ENCODE results near the gene CRYBB1.

Gene CRYBB1

DNA sequence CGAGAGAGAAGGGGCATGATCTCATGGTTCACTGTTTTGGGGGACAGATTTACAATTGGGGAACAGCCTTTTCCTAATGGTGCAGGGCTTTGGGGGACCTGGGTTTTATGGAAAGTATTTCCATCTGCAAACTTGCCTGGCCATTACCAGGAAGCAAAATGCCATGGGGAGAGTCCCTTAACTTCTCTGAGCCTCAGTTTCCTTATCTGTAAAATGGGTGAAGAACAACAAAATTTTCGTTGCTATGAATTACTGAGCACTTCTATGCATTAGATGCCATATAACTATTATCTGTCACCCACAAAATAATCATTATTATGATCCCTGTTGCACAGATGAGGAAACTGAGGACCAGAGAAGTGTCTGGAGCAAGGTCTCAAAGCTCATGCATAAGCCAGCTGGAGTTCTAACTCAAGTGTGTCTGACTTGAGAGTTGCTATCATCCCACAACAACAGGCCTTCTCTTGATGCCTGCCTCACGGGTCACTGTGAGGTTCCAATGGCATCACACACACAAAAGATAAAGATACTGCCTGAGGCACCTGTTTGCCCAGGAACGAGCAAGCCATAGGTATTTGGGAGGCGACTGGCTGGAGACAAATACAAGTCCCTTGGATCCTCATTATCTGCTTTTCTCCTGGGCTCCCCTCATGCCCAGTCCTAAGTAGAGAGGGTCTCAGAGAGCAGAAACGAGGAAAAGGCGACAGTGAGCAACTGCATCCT, 43.7 kb downstream of the CRYBB1 start:
- no peak for DNase-seq

DNA sequence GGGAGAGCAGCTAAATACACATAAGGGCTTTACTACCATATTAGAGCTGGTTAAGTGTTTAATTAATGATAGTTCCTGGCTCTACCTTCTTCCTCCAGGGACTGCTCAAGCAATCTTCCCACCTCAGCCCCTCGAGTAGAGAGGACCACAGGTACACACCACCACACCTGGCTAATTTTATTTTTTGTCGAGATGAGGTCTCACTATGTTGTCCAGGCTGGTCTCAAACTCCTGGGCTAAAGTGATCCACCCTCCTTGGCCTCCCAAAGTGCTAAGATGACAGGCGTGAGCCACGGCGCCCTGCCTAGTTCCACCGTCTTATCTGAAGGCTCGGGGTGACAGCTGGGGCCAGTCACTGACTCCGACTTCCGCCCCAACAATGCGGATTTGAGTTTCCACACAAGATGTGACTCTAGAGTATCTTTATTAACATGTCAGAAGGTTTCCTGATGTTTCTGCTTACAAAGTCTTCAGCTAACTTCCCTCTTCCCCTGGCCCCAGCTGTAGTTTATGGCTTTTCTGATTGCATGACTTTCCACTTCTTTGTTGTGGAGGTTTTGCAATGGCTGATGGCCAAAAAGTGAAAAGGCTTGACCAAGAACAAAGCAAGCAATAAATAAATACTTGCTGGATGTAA, 44.7 kb downstream of the CRYBB1 start:
- no peak for DNase-seq

GRCh38 chr22:26570864-26571525, 46.8 kb downstream of the CRYBB1 start:
- no peak for DNase-seq

GRCh38 chr22:26570115-26570514, 47.7 kb downstream of the CRYBB1 start:
- no peak for DNase-seq

GRCh38 chr22:26568207-26568706, 49.6 kb downstream of the CRYBB1 start:
- no peak for DNase-seq

DNA sequence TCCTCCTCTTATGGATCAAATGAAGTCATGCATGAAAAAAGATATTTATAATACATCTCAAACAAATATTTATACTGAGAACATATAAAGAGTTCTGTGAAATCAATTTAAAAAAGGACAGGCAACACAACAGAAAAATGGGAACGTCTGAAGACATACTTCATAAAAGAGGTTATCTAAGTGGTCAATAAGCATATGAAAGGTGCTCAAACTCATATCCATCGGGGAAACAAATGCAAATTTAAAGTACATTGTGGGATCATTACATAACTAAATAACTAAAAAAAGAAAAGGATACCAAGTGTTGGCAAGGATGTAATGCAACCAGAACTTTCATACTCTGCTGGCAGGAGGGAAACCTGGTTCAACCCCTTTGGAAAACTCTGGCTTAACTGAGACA, 50.2 kb downstream of the CRYBB1 start:
- DNase-seq = peak in 1 of 6 experiments; percentile 0

DNA sequence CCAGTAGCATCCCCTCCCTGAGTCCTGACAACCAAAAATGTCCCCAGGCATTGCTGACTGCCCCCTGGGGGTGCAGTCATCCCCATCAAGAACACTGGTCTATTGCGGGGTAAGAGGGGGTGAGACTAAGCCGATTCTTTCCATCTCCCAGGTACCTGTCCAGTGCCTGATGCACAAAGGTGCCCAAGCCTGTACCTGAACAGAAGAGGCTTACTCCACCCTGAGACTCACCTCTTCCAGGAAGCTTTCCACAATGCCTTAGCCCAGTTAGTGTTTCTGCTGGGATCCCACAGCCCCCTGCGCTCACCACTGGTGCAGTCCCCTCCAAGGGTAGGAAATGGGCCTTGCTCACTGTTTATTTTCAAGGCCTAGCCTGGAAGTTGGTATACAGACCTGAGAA, 50.8 kb downstream of the CRYBB1 start:
- no peak for DNase-seq

DNA sequence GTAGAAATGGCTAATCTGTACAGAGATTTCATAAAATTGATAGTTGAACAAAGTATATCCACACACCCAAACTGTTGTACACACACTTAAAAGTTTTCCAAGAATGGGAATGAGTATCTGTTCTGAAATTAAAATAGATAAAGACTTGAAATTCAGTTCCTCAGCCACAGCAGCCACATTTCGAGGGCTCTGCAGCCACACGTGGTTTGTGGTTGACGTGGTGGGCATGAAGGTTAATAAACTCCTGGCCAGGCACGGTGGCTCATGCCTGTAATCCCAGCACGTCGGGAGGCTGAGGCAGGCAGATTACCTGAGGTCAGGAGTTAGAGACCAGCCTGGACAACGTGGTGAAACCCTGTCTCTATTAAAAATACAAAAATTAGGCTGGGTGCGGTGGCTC, 51.9 kb downstream of the CRYBB1 start:
- no peak for DNase-seq

DNA sequence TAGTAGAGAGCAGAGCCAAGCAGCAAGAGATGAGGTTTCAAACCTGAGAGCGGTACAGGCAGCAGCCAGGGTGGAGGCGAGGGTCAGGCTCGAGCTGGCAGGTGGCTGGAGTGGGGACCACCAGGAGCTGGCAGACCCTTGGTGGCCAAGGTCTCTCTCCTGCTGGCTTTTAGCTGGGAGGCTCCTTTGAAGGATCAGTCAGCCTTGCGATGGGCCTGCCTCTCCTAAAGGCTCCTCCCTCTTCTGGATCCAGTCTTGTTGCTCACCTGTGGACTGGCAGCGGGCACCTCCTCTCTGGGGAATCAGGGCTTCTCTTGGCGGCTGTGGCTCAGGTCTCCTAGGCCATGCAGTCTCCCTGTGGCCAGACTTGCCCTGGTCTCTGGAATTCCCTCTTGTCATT, 52.6 kb downstream of the CRYBB1 start:
- DNase-seq = no peak

DNA sequence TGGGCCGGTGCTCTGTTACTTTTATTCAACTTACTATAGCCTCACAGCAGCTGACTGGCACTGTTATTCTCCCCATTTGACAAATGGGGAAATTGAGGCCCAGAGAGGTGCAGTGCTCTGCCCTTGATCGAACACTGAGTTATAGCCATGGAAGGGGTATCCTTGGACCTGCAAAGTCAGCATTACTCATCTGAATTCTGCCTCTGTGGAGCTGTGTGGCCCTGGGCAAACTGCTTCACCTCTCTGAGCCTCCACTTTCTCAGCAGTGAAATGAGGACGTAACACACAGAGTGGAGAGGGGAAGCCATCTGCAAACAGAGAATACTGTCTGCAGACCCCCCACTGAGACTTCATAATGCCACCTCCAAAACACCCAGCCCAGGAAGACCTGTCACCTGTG, 53.2 kb downstream of the CRYBB1 start:
- DNase-seq = no peak

- no peak for DNase-seq
Measured at GRCh38 chr22:26564181-26564580, 53.6 kb downstream of the CRYBB1 start.

GRCh38 chr22:26563022-26563421, 54.8 kb downstream of the CRYBB1 start:
- no peak for DNase-seq

DNA sequence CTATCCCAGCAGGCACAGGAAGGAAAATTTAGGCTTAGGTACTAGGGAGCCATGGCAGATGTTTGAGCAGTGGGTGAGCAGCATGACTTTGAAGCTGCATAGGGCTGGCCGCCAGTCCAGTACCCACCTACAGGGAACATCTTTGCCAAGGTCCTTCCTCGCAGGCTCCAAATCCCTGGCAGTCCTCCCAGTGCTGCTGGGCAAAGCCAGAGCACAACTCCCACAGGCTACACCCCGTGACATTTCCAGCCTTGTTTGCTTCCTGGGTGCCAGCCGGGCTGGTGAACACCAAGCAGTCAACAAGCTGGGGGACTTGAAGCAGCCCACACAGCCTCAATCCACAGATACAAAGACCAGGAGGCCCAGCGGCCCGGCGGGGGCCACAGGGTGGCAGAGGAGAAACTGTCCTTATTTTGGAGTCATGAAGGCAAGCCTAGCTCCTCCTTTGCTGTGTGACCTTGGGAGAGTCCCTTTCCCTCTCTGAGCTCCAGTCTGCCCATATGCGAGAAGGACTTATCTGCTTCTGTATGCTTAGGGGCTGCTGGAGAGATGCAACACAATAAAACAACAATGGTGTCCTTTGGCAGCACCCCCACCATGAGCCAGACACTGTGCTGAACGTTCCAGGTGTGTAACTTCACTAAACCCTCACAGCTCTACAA, 55.9 kb downstream of the CRYBB1 start:
- no peak for DNase-seq

DNA sequence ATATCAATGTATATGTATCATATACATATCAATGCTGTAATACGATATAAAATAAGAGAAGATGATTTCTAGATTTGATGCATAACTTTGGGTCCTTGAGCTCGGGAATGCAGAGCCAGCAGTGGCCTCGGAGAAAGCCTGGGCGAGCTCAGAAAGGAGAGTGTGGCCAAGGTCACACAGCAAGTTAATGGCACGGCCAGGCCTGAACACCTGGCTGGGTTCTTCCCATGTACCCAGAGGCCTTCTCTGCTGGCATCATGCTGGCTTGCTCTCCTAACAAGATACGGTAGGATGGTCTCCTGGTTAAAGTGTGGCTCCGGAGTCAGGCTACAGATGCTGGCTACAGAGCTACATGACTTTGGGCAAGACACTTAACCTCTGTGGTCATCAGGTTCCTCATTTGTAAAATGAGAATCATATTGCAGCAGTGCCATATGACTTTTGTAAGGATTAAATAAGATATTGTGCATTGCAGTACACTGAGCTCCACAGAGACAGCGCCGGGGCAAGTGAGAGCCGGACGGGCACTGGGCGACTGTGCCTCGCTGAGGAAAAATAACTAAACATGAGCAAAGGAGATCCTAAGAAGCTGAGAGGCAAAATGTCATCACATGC, 57.8 kb downstream of the CRYBB1 start:
- no peak for DNase-seq

DNA sequence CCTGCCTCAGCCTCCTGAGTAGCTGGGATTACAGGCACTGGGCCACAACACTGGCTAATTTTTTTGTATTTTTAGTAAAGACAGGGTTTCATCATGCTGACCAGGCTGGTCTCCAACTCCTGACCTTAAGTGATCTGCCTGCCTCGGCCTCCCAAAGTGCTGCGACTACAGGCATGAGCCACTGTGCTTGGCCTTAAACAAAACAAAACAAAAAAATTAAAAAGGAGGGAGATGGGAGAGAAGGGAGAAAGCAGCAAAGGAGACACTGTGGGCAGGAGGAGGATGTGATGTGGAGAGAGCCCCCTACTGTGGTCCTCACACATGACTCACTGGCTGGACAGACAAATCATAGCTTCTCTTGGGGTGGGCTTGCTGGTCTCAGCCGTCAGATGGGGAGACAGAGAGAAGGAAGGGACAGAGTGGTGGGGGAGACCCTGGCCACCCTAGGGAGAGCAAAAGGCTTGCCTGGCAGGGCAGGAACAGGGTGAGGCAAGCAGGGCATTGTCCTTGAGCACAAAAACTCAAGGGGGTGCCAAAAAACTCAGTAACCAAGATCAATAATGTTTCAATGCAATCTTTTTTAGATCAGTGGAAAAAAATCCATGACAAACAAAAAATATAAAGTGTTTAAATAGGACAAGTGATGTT, 59.5 kb downstream of the CRYBB1 start:
- no peak for DNase-seq

DNA sequence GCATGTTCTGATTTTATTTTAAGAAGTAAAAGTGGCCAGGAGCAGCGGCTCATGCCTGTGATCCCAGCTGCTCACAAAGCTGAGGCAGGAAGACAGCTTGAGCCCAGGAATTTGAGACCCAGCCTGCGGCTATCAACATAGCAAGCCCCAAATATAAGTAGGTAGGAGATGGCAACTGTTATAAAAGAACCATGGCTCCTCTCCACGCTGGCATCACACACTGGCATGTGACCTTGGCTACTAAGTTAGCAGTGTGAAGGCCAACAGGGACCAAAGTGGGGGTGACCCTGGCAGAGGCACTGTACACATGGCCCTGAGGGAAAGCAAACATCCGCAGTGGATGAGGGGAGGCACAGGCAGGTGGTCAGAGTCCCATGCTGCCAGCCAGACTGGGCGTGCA, 60.9 kb downstream of the CRYBB1 start:
- DNase-seq = no peak

DNA sequence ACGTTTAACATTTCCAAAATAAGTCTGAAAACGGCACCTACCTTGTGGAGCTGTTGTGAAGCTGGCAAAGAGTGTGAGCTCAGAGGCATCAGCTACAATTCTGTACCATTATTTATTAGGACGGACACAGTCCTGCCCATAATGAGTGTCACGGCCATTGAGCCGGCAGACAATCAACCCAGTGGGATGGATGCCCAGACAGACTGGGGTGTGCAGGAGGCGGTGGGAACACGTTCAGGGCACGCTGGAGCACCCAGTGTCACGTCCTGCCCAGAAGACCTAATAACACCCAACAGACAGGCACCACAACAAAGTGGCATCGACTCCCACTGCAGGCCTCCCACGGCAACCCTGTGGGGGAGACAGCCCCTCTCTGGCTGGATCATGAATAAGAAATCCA, 62.3 kb downstream of the CRYBB1 start:
- DNase-seq = no peak

- no peak for DNase-seq
Measured at GRCh38 chr22:26554956-26555355, 62.9 kb downstream of the CRYBB1 start.

DNA sequence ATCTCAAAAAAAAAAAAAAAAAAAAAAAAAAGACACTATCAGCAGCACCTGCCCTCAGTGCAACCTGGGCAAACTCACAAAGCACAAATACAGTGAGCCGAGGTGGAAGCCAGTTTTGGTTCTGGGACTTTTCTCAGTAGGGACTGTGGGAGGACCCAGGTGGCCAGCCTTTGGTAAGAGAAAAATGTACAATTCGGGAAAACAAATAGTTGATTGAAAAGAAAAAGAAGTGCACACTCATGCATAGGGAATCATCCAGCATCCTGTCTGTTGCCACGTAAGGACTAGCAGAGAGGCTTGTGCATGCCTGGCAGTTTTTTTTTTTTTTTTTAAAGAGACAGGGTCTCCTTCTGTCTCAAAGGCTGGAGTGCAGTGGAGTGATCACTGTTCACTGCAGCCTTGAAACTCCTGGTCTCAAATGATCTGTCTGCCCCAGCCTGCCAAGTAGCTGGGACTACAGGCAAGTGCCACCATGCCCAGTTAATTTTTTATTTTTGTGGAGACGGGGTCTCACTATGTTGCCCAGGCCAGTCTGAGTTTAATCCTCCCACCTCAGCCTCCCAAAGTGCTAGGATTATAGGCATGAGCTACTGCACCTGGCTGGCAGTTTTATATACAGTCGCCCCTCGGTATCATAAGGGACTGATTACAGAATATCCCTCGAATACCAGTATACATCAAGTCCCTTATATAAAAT, 64.6 kb downstream of the CRYBB1 start:
- no peak for DNase-seq

GRCh38 chr22:26552466-26552865, 65.4 kb downstream of the CRYBB1 start:
- DNase-seq = no peak

- no peak for DNase-seq
Measured at GRCh38 chr22:26551568-26551967, 66.3 kb downstream of the CRYBB1 start.

DNA sequence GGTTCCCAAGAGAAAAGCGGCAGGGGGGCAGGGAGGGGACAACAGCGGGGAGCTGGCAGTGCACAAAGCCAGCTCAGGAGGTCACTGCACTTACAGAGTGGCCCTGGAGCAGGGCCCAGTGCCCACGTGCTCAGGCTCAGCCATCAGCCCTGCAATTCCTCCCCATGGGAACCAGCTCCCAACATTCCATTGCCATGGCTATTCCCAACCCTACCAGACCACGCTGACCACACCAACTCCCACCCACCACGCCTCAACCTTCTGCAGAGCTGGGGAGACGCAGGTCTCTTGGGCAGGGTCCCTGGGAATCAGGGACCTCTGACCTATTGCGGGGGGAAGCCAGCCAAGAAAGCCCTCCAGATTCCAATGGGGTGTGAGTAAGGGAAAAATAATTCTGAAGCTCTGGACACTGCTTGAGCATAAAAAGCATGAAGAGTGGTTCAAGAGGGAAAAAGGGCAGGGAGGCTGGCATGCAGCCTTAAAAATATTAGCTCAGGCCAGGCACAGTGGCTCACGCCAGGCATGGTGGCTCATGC, 67.3 kb downstream of the CRYBB1 start:
- no peak for DNase-seq
